Pons (tissue), 1 donor: Measurements from ENCODE around the gene PDCD2L.
"Not testable (repeated sequence)": the region's sequence is repeated elsewhere in the genome, so short reads cannot be mapped to it uniquely, and the experiment has no call there.

Source experiments
- DNase-seq: peaks from one replicate; pipeline ENCODE4 v3.0.0-alpha.2; 2016; ENCODE audit warnings: low spot score

The PDCD2L gene

DNA sequence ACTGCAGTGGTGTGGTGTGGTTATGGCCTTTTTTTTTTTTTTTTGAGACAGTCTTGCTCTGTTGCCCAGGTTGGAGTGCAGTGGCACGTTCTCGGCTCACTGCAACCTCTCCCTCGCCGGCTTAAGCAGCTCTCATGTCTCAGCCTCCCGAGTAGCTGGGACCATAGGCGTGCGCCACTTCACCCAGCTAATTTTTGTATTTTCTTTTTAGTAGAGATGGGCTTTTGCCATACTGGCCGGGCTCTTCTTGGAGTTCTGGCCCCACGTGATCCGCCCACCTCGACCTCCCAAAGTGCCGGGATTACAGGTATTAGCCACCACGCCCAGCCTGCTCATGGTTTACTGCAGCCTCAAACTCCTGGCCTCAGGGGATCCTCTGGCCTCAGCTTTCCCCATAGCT lies 7.0 kb downstream of the PDCD2L start:
- DNase-seq = no peak

DNA sequence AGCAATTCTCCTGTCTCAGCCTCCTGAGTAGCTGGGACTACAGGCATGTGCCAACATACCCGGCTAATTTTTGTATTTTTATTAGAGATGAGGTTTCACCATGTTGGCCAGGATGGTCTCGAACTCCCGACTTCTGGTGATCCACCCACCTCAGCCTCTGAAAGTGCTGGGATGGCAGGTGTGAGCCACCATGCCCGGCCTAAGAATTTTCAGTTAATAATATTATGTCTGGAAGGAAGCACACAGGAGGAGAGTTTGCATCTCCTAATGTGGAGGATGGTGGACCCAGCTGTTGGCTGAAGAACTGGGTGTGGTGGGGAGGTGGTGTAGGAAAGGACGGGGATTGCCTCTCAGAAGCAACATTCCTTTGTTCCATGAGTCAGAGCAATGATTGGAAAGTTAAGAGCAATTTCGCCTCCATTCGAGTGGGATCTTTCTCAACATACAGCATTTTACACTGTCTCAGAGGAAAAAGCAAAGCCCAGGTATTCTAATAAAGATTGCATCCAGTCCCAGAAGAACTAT lies 11.9 kb downstream of the PDCD2L start:
- no peak for DNase-seq

DNA sequence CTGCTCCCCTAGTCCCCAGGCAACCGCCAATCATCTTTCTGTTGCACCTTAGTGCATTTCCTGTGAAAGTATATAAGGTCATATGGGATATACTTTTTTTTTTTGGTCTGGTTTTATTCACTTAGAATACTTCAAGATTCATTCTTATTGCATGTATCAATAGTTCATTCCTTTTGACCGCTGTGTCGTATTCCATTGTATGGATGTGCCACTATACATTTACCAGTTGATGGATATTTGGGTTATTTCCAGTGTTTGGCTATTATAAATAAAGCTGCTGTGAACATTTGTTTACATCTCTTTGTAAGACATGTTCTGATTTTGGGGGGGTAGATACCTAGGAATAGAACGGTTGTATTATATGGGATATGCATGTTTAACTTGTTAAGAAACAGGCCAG lies 14.1 kb downstream of the PDCD2L start:
- DNase-seq = no peak

DNA sequence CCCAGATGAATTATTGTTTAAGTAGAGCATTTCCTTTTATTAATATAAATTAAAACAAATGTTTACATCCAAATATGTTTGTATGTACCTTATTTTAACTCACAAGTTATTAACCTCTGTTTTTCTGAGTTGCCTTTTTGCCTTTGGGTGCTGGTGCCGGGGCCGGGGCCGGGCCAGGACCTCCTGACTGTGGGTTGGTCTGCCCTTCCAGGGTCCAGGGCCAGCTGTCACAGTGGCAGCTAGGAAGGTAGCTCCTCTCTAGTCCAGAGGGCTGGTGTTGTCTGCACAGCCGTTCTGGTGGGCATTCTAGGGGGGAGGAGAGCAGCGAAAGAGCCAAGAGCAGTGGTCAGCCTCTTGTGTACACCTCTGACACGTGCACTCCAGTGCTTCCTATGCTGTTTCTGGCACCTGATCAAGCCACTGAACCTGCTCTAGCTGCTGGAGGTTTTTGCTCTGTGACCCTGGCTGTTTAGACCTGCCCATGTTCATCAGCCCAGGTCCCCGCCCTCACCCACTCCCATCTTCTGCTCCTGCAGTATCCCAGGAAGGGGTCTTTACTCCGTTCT lies 22.0 kb downstream of the PDCD2L start:
- DNase-seq = no peak

DNA sequence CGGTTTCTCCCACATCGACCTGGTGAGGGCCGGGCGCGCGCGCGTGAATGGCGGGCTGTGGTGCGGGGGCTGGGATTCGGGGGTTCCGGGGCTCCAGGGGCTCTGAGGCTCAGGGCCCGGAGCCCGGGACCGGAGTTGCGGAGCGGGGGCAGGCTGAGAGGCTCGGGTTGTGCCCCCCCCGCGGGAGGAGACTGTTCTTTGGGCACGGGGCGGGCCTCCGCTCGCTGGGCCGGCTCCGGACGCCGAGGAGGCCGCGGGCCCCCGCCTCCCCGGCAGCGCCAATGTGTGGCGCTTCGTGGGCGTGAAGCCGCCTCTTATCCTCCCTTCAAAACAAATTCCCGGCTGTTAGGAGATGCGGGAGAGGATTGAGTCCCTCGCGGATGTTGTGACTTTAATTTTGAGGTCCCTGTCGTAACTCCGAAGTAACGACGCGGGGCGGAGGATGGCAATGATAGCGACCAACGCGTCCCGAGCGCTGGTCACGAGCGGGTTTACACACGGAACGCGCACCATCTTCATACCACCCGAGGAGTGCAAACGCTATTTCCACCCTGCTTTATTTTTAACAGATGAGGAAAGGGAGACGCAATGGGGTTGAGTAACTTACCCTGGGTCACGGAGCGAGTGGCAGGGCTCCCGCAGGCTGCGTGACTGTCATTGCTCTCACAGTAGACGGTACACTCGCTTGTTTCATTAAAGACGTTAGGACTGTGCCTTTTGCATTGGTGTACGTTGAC lies 24.5 kb downstream of the PDCD2L start:
- peak; percentile 25 for DNase-seq

DNA sequence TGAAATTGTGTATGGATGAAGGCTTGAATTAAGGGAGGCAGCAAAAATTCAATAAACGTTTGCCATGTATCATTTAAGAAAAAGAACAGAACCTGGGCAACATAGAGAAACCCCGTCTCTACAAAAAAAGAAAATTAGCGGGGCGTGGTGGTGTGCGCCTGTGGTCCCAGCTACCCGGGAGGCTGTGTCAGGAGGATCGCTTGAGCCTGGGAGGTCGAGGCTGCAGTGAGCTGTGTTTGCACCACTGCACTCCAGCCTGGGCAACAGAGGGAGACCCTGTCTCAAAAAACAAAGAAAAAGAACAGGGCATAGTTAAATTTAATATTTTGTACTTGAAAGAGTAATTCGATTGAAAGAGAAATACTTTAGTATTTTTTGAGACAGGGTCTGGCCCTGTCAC lies 25.4 kb downstream of the PDCD2L start:
- no peak for DNase-seq

DNA sequence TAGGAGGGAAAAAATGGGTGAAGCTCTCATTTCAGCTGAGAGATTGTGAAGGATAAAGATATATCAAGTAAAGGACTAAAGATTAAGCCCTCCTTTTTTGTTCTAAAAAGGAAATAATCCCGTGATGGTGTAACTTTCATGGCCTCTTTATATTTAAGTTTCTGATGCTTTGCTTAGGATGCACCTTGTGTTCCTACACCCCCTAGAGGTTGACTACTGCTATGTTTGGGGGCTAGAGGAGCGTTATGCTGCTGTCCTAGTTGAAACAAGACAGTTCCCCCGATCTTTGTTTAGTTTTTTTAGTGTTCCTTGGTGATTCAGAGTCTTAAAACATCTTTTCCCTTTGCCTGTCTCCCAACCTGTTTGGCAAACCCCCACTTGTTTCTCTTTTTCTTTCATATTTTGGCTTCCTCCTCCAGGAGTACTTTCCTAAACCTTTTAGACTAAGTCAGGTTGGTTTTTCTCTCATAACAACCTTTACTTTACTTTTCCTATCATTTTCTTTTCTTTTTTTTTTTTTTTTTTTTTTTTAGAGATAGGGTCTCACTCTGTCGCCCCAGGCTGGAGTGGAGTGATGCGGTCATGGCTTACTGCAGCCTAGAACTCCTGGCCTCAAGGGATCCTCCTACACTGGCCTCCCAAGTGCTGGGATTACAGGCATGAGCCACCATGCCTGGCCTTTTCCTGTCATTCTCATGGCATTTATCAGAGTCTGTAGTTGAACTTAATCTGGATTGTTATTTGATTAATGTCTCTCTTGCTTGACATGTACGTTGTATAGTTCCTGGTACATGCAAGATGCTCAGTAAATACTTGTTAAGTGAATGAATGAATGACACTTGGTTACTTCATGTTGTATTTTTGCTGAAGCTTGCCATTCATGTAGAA lies 26.8 kb downstream of the PDCD2L start:
- peak; percentile 41 for DNase-seq

DNA sequence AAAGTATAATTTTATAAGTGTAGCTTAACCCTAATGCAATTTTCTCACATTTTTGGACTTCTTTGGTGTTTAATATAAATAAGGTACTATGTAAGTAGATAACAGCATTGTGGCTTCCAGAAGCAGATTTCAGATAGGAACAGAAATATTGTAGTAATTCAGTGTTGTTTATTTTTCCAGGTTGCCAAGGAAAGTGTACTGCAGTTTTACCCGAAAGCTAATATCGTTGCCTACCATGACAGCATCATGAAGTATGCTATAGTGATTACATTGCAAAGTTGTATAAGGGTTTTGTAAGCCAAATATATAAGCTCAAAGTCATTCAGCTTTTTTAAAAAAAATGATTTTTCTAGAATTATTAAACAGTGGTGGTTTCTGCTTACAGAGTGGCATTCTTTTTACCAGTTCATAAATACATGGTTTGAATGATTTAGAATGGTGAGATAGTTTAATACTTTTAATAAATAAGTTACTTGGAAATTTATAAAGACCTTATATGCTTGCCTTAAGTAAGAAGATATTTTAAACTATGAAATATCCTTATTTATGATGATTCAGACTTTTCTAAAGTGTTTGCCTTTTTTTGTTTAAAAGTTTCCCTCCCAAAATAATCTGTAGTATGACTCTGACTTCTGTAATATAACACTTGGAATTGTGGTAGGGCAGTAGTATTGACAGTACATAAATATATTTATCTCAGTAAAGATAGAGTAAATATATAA lies 27.6 kb downstream of the PDCD2L start:
- DNase-seq = no peak

DNA sequence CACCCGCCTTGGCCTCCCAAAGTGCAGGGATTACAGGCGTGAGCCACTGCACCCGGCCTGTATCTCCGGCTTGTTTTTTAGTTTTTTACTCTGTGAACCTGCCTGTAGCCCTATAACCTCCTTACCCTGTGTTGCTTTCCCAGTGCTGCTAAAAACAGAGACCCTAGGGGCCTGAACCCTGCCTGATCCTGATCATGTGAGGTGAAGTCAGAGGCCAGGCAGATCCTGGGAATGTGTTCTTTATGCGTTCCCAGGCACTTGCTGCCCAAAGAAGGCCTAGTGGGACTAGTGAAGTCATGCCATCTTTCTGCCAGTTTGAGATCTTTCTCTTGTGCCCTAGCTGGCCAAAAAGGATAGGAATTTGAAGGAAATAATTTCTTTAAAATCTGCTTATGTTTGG lies 28.6 kb downstream of the PDCD2L start:
- no peak for DNase-seq

DNA sequence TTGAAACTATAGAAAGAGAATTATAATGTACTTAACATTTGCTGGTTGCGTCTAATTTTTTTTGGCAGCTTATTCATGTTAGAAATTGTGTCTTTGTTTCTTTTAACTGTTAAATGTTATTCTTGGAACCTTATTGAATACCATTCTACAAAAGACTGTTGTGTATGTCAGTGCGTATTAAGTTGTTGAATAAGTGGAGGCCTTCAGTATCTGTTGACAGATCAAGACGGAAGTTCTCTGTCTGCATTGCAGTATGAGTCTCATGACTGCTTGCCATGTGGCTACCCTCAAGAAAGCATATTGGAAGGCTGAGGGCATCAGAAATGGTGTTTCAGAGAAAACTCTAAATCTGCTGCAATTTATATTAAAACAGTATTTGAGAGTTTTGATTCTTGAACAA lies 32.5 kb downstream of the PDCD2L start:
- DNase-seq = no peak

DNA sequence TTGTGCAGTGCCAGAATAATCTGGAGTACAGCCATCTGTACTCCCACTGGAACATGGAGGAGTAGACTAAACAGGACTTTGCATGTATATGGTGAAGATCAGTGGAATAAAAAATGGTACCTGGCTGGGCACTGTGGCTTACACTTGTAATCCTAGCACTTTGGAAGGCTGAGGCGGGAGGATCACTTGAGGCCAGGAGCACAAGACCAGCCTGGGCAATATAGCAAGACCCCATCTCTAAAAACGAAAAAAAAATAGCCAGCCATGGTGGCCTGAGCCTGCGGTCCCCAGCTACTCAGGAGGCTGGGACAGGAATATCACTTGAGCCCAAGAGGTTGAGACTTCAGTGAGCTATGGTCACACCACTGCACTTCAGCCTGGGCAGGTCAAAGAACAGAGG lies 44.0 kb downstream of the PDCD2L start:
- DNase-seq = no peak

DNA sequence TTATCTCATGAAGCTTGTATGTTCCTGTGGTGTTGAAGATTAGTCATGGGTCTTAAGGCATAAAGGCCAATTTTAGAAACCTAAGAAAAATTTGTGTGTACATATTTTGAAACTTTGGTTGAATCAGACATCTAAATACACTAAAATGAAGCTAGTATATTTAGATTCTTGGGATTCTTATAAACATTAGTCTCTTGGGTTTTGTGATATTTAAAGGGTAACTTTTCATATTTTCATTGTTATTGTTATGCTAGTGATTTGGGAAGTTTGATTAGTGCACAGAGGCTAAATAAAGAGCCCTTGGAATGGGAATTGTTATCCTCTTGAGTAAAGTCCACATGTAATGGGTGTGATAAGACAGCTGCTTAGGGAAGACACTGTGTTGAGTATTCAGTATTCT lies 48.5 kb downstream of the PDCD2L start:
- no peak for DNase-seq

DNA sequence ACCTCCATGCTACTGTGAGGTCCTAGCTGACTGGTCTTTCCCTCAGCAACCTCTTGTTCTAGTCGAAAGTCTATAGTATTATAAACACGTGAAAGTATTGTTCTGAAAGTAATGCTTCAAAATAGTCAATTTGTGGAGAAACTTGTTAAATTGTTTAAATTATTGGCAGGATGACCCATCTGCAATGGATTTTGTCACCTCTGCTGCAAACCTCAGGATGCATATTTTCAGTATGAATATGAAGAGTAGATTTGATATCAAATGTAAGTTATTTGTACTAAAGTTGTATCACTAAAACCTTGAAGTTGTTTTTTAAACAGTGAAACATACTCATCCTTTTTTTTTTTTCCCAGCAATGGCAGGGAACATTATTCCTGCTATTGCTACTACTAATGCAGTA lies 49.9 kb downstream of the PDCD2L start:
- DNase-seq = no peak

DNA sequence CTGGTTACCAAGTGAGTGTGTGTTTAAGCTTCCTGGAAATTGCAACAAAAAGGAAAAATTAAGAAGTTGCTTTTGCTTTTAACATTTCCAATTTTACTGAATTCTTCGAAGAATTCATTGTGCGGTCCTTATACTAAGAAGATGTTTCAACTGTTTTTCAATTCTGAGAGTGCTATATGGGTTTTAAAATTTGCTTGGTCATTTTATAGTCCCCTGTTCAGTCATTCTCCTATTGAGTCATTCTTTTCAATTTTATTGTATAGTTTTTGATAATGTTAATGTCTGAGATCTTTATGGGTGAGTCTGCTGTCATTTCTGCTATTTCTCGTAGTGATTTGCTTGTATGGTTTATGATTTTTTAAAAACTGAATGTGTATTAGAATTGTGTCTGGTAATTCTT lies 50.5 kb downstream of the PDCD2L start:
- no peak for DNase-seq

DNA sequence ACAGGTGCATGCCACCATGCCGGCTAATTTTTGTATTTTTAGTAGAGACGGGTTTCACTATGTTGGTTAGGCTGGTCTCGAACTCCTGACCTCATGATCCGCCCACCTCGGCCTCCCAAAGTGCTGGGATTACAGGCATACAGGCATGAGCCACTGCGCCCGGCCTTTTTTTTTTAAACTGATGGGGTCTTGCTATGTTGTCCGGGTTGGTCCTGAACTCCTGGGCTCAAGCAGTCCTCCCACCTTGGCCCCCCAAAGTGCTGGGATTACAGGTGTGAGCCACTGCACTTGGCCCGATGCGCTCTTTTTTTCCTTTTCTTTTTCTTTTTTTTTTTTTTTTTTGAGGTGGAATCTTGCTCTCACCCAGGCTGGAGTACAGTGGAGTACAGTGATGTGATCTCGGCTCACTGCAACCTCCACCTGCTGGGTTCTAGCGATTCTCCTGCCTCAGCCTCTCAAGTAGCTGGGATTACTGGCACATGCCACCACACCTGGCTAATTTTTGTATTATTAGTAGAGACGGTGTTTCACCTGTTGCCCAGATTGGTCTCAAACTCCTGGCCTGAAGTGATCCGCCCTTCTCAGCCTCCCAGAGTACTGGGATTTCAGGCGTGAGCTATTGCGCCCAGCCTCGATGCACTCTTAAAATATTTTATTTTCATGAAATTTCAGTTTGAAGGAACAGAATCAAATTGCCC lies 51.7 kb downstream of the PDCD2L start:
- not testable (repeated sequence) for DNase-seq

DNA sequence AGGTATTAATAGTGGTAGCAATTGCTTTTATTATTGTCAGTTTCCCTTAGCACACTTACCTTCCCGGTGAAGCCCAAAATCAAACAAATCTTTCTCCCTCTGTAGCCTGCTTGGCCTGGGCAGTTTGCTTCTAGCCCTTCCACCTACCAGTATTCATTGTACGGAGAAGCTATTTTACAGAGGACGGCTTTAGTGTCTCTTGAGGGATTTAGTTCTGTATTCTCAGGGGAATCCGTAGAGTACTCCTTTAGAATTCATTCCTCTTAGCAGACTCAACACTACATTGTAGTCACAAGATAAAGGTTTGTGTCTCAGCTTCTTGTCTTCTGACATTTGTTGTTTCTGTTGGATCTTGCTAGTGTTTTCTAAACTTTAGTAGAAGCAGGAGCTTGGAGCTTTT lies 53.2 kb downstream of the PDCD2L start:
- no peak for DNase-seq

DNA sequence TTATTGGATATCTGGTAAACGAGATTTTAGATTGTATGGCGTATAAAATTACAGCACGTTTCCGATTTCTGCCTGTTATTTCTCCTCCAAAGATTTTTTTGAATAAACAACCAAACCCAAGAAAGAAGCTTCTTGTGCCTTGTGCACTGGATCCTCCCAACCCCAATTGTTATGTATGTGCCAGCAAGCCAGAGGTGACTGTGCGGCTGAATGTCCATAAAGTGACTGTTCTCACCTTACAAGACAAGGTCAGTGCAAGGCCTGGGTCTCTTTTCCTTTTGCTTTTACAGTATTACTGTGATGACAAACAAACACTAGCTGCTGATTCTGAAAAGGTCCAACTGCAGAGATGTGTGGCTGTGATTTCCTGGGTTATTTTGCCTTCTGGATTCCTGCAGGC lies 54.5 kb downstream of the PDCD2L start:
- DNase-seq = no peak

DNA sequence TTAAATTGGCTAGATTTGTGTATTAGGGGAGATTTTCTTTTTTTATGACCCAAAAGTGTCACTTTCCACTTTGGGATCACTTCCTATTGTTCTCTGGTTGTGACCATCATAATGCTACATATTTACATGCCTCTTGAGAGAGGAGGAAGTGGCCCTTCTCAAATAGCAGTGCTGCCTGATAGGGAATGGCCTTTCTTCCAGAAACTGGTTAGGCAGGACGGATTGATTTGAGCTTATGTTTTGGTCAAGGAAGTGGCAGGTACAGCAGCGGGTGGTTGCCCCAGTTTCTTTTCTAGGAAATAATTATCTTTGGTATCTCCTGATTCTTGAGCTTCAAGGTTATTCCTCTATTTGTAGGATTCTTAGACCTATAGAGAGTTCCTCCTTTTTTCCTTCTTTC lies 55.4 kb downstream of the PDCD2L start:
- DNase-seq = no peak

DNA sequence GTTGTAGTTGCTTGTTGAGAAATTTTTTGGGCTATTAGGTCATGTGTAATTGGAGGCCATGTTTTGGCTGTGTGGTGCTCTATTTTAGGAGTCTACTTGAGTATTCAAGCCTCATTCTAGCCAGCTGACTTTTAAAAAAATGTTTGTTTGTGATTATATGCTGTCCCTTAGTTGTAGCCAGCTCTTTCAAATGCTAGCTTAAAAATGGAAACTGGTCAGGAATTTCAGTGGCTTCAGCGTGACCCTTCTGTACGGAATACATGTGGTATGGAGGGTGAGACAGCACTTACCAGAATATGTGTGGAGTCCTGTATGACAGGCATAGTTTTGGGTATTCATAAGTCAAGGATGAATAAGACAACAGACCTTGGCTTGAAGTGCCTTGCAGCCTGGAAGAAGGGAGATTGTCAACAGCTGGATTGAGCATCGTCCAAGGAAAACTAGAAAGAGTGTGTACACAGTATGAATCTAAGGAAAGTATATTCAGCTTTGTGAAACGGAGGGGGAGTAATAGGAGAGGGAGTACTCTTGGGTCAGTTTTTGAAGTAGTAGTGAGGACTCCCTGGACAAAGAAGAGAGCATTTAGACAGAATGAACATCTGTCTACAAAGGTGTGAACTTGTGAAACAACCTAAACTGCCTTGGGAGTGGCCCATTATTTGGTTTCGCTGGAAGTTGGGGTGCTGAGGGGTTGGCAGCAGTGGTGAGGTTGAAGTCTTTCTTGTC lies 57.3 kb downstream of the PDCD2L start:
- no peak for DNase-seq

DNA sequence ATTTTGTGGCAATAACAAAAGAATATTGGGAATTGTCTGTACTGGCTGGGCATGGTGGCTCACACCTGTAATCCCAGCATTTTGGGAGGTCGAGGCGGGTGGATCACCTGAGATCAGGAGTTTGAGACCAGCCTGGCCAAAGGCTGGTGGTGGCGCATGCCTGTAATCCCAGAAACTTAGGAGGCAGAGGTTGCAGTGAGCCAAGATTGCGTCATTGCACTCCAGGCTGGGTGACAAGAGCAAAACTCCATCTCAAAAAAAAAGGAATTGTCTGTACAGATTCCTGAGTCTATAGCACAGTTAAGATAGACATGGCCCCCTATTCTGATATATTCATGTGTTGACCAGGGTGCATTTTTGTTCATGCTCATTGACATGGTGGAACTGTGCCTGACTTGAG lies 60.6 kb downstream of the PDCD2L start:
- not testable (repeated sequence) for DNase-seq

DNA sequence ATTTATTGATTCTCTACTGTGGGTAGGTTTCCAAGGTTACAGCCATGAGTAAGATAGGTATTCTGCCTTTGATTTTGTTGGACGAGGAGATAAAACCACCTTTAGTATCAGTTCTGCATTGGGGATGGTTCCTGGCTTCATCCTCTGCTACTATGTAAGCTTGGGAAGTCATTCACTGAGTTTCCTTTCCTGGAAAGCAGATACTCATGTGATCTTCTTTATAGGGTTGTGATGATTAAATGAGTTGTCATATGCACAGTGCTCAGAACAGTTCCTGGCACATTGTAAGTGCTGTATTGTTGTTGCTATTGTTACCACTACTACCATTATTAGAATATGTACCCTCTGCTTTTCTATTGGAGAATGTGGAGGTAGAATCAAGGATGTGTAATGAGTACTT lies 64.2 kb downstream of the PDCD2L start:
- DNase-seq = no peak
